GM23248 (cell line): ENCODE measurements around the gene UBTD2. TPM values are rescaled to one million over a fixed set of nuclear protein-coding genes. Genes with fewer than 3 reads are reported as not detected.

ENCODE experiments used
- DNase-seq: peaks from one replicate; pipeline ENCODE4 v3.0.0-alpha.2; 2015
- H2AFZ ChIP-seq: fragments of 200-600 bp; sonication (generic); 2 replicates; pipeline ENCODE4 v1.6.1; 2016; ENCODE audit warnings: antibody characterized with exemption
- H3F3A ChIP-seq: fragments of 200-600 bp; sonication (generic); 2 replicates; pipeline ENCODE4 v1.6.1; 2016; ENCODE audit warnings: mild to moderate bottlenecking, antibody characterized with exemption, mixed run types; ENCODE audit not compliant: insufficient read depth
- H3K27ac ChIP-seq: fragments of 200-600 bp; sonication (generic); 2 replicates; pipeline ENCODE4 v1.5.1; 2016; ENCODE audit warnings: mild to moderate bottlenecking
- H3K27me3 ChIP-seq: fragments of 200-600 bp; sonication (generic); replicated peaks from 2 replicates; pipeline ENCODE4 v1.6.1; 2016; ENCODE audit warnings: mild to moderate bottlenecking; ENCODE audit not compliant: insufficient read depth
- H3K36me3 ChIP-seq: fragments of 200-600 bp; sonication (generic); 2 replicates; pipeline ENCODE4 v1.6.1; 2016; ENCODE audit warnings: low read depth, mild to moderate bottlenecking
- H3K4me1 ChIP-seq: fragments of 200-600 bp; sonication (generic); 2 replicates; pipeline ENCODE4 v1.6.1; 2016; ENCODE audit warnings: mild to moderate bottlenecking; ENCODE audit not compliant: insufficient read depth
- H3K4me2 ChIP-seq: fragments of 200-600 bp; sonication (generic); one replicate; pipeline ENCODE4 v1.6.1; 2016; ENCODE audit warnings: mild to moderate bottlenecking; ENCODE audit not compliant: unreplicated experiment
- H3K4me3 ChIP-seq: fragments of 200-600 bp; sonication (generic); 2 replicates; pipeline ENCODE4 v1.5.1; 2016; ENCODE audit warnings: mild to moderate bottlenecking
- H3K79me2 ChIP-seq: fragments of 200-600 bp; sonication (generic); 2 replicates; pipeline ENCODE4 v1.6.1; 2016; ENCODE audit warnings: mild to moderate bottlenecking; ENCODE audit not compliant: insufficient read depth
- H3K9ac ChIP-seq: fragments of 200-600 bp; sonication (generic); 2 replicates; pipeline ENCODE4 v1.6.1; 2016; ENCODE audit warnings: mild to moderate bottlenecking
- H3K9me2 ChIP-seq: fragments of 200-600 bp; sonication (generic); 2 replicates; pipeline ENCODE4 v1.6.1; 2016; ENCODE audit warnings: mixed run types, mild to moderate bottlenecking, moderate library complexity; ENCODE audit not compliant: insufficient read depth
- H3K9me3 ChIP-seq: fragments of 200-600 bp; sonication (generic); one replicate; pipeline ENCODE4 v1.6.1; 2017; ENCODE audit warnings: low read depth
- H4K20me1 ChIP-seq: fragments of 200-600 bp; sonication (generic); 2 replicates; pipeline ENCODE4 v1.6.0; 2016; ENCODE audit not compliant: insufficient read depth
- EZH2 ChIP-seq: fragments of 200-600 bp; sonication (generic); IDR thresholded peaks from 2 replicates; pipeline ENCODE4 v1.6.1; 2018; ENCODE audit warnings: antibody characterized with exemption, mild to moderate bottlenecking; ENCODE audit not compliant: insufficient read depth, poor library complexity, severe bottlenecking
- EZH2phosphoT487 ChIP-seq: fragments of 200-600 bp; sonication (generic); IDR thresholded peaks from 2 replicates; pipeline ENCODE4 v1.6.1; 2018; ENCODE audit warnings: antibody characterized with exemption, moderate library complexity, mild to moderate bottlenecking, low read depth; ENCODE audit not compliant: insufficient read depth
- WGBS, 2 experiments: methylation state at CpG; one replicate each; pipeline ENCODE4 v1.1.6; 2015 to 2017; ENCODE audit warnings: low lambda C conversion rate in 2 of 2, low coverage in 1 of 2; ENCODE audit errors: missing lambda C conversion rate in 2 of 2; 5-methylcytosine and 5-hydroxymethylcytosine counted together
- in situ Hi-C: fragments of 300-500 bp; cut with MboI; formaldehyde crosslinking; loops from 2 replicates; pipeline ENCODE4 v1.15.0; 2020
- polyA plus RNA-seq: library from polyadenylated mRNA; unstranded; fragments of >200 nt; fragmentation: Nextera tagmentation; extraction: Ambion mirVana; gene quantifications from 2 replicates; pipeline ENCODE4 v1.2.1, GENCODE V29; 2016
- total RNA-seq: library from RNA; depleted of rRNA; stranded (reverse); fragments of >200 nt; shearing (Covaris generic); gene quantifications from 2 replicates; pipeline ENCODE4 v1.2.3, GENCODE V29; 2014

UBTD2 gene
- total and polyA plus RNA-seq, 2 experiments from 2014 or later = 17.3 to 41.4 TPM

DNA sequence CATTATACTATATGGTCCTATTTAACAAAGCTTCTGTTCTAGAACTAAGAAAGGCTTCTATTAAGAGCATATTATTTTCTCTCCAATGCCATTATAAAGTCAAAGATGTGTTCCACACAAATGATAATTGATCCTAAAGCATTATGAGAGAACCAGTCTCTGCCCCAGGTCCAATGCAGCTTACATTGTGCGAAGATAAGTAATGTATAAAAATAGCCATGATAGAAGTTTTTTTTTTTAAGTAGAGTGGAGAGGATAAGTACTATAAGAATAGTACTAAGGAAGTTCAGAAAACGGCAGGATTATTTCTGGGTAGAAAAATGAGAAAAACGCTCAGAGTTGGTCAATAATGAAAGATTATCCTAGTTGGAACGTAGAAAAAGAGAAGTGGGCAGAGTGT, 15.6 kb downstream of the UBTD2 start:
- Histone ChIP-seq H3K4me2 (no peak overlapping the region), H4K20me1 (peaks cover 23% of the 10 kb centered on the region; the same call in 1 of the 2 replicates), H3K4me3 (no peak overlapping the region), H3K27ac (no peak overlapping the region), H2AFZ (no peak overlapping the region), H3K9me3 (no peaks in the 10 kb centered on the region), H3K27me3 (no peaks in the 10 kb centered on the region), H3K4me1 (no peaks in the 10 kb centered on the region), H3F3A (no peaks in the 10 kb centered on the region), H3K9me2 (no peaks in the 10 kb centered on the region), H3K9ac (no peak overlapping the region), H3K79me2 (peaks cover 100% of the 10 kb centered on the region), H3K36me3 (no peaks in the 10 kb centered on the region)
- in situ Hi-C loops = no loop called here
- DNase-seq = no peak
- 91 to 92% methylated on average over 4 of the region's 4 CpGs for WGBS, 2 experiments
- TF ChIP-seq EZH2 (no peak), EZH2phosphoT487 (no peak)

DNA sequence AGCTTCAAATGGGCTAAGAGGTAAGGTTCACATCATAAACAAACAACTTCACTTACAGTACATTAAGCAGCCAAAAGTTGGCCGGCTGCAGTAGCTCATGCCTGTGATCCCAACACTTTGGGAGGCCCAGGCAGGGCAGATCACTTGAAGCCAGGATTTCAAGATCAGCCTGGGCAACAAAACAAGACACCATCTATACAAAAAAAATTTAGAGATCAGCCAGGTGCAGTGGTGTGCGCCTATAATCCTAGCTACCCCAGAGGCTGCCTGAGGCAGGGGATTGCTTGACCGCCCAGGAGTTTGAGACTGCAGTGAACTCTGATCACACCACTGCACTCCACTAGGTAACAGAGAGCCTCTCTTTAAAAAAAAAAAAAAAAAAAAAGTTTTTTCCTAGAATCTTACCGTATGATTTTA, 16.9 kb downstream of the UBTD2 start:
- H3K4me2 ChIP-seq = no peak overlapping the region

DNA sequence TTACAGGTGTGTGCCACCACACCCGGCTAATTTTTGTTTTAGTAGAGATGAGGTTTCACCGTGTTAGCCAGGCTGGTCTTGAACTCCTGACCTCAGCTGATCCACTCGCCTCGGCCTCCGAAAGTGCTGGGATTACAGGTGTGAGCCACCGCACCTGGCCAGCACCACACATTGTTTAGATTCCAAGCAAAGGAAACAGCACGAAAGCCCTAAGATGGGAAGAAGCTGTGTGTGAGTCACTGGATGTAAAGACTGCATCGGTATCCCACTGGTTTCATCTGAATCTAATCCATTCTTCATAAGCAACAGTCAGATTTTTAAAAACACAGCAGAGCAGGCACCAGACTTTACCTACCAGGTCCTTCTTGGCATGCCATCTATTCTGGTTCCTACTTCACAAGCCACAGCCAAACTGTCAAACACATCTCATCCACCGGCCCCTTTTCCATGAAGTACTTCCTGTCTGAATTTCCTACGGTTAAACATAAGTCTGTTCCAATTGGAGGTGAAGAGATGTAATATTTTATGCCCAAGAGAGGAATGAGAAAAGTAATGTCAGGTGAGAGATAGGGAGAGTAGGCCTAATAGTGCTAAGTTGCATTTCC, 17.4 kb downstream of the UBTD2 start:
- DNase-seq = no peak
- H3K4me3 ChIP-seq = no peak overlapping the region
- H4K20me1 ChIP-seq = peaks cover 15% of the 10 kb centered on the region; the same call in 1 of the 2 replicates
- H3K4me2 ChIP-seq = no peak overlapping the region
- no peaks in the 10 kb centered on the region for H3K4me1 ChIP-seq
- H2AFZ ChIP-seq = no peak overlapping the region
- H3K79me2 ChIP-seq = peaks cover 100% of the 10 kb centered on the region
- H3K9me3 ChIP-seq = no peaks in the 10 kb centered on the region
- no peak overlapping the region for H3K27ac ChIP-seq
- no peaks in the 10 kb centered on the region for H3K36me3 ChIP-seq
- 82% methylated on average over 10 of the region's 10 CpGs for WGBS, 2 experiments
- no peak for TF ChIP-seq EZH2phosphoT487
- no peak for TF ChIP-seq EZH2
- H3K9ac ChIP-seq = no peak overlapping the region
- H3K27me3 ChIP-seq = no peaks in the 10 kb centered on the region
- H3K9me2 ChIP-seq = no peaks in the 10 kb centered on the region
- in situ Hi-C loops = no loop called here
- H3F3A ChIP-seq = no peaks in the 10 kb centered on the region

More for the DNA sequence above, 16.9 kb downstream of the UBTD2 start:
- H3F3A ChIP-seq = no peaks in the 10 kb centered on the region
- no peak overlapping the region for H3K27ac ChIP-seq
- H3K9me3 ChIP-seq = no peaks in the 10 kb centered on the region
- TF ChIP-seq EZH2 = no peak
- TF ChIP-seq EZH2phosphoT487 = no peak
- H4K20me1 ChIP-seq = peaks cover 19% of the 10 kb centered on the region; the same call in 1 of the 2 replicates
- H3K79me2 ChIP-seq = peaks cover 100% of the 10 kb centered on the region
- H3K36me3 ChIP-seq = no peaks in the 10 kb centered on the region
- no peaks in the 10 kb centered on the region for H3K9me2 ChIP-seq
- WGBS, 2 experiments = 68 to 71% methylated on average over 4 of the region's 4 CpGs
- in situ Hi-C loops = no loop called here
- no peak overlapping the region for H3K9ac ChIP-seq
- H3K27me3 ChIP-seq = no peaks in the 10 kb centered on the region
- H2AFZ ChIP-seq = no peak overlapping the region
- no peak overlapping the region for H3K4me3 ChIP-seq
- DNase-seq = no peak
- no peaks in the 10 kb centered on the region for H3K4me1 ChIP-seq

DNA sequence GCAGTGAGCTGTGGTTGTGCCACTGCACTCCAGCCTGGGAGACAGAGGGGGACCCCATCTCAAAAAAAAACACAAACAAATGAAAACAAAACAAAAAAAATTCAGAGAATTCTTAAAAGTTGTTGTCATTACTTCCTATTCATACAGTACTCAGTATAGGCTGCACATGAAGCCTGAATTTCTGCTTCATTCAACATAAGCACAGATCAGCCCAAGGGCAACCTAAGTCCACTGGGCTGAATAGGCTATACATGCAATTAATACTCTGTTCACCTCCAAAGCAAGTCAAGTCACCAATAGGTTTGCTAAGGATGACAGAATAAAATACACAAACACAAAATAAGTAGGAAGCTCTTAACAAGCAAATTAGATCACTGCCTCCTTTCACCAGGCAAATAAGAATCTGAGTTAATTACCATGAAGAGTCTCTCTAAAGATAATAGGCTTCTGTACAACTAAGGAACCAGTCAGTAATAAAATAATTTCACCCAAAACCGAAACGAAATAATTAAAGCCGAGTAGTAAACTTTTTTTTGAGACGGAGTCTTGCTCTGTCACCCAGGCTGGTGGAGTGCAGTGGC, 18.7 kb downstream of the UBTD2 start:
- no peak overlapping the region for H3K4me2 ChIP-seq
- in situ Hi-C loops = no loop called here
- 72 to 82% methylated on average over 4 of the region's 4 CpGs for WGBS, 2 experiments
- H2AFZ ChIP-seq = no peak overlapping the region
- no peaks in the 10 kb centered on the region for H3K4me1 ChIP-seq
- peaks cover 100% of the 10 kb centered on the region for H3K79me2 ChIP-seq
- no peaks in the 10 kb centered on the region for H3K27me3 ChIP-seq
- no peak overlapping the region for H3K9ac ChIP-seq
- no peak overlapping the region for H3K4me3 ChIP-seq
- no peak overlapping the region for H3K27ac ChIP-seq
- no peaks in the 10 kb centered on the region for H3F3A ChIP-seq
- no peaks in the 10 kb centered on the region for H3K9me2 ChIP-seq
- no peaks in the 10 kb centered on the region for H3K36me3 ChIP-seq
- H4K20me1 ChIP-seq = peaks cover 15% of the 10 kb centered on the region; the same call in 1 of the 2 replicates
- no peaks in the 10 kb centered on the region for H3K9me3 ChIP-seq
- TF ChIP-seq EZH2 = no peak
- TF ChIP-seq EZH2phosphoT487 = no peak
- no peak for DNase-seq
